ENCODE measurements around the gene COL18A1.

Gene COL18A1

GRCh38 chr21:45539046-45539795 lies 134.3 kb downstream of the COL18A1 start:
- no peak for DNase-seq

- DNase-seq, result no peak
Measured at GRCh38 chr21:45539796-45540600, 135.0 kb downstream of the COL18A1 start.

- DNase-seq, result no peak
Measured at GRCh38 chr21:45540601-45540970, 135.6 kb downstream of the COL18A1 start.

GRCh38 chr21:45541221-45542039 lies 136.5 kb downstream of the COL18A1 start:
- DNase-seq, result peak; percentile 62 to 71

GRCh38 chr21:45542242-45542666 lies 137.3 kb downstream of the COL18A1 start, which contains the start of gene SLC19A1:
SLC19A1 (minus strand) TSS chr21:45542440; CDS start chr21:45537959, 4,481 bp downstream.
- DNase-seq, result peak; percentile 13 to 32

- DNase-seq, result no peak
Measured at GRCh38 chr21:45542667-45543370, 137.9 kb downstream of the COL18A1 start.

- no peak for DNase-seq
Measured at GRCh38 chr21:45543371-45543709, 138.4 kb downstream of the COL18A1 start.

GRCh38 chr21:45543710-45544448 lies 138.9 kb downstream of the COL18A1 start:
- no peak for DNase-seq

- DNase-seq, result no peak
Measured at GRCh38 chr21:45544449-45545235, 139.7 kb downstream of the COL18A1 start.

- no peak for DNase-seq
Measured at GRCh38 chr21:45545236-45545570, 140.2 kb downstream of the COL18A1 start.

GRCh38 chr21:45545691-45546531 lies 140.9 kb downstream of the COL18A1 start:
- no peak for DNase-seq

- no peak for DNase-seq
Measured at GRCh38 chr21:45546636-45547544, 141.9 kb downstream of the COL18A1 start.

- DNase-seq, result no peak
Measured at GRCh38 chr21:45547545-45547900, 142.6 kb downstream of the COL18A1 start.

- DNase-seq, result no peak
Measured at GRCh38 chr21:45548711-45549491, 143.9 kb downstream of the COL18A1 start.

- peak; percentile 20 to 21 for DNase-seq
Measured at GRCh38 chr21:45549626-45550463, 144.9 kb downstream of the COL18A1 start.

GRCh38 chr21:45550522-45551210 lies 145.7 kb downstream of the COL18A1 start:
- DNase-seq, result peak; percentile 82 to 85

GRCh38 chr21:45551316-45551715 lies 146.4 kb downstream of the COL18A1 start:
- peak; percentile 44 to 47 for DNase-seq
